ENCODE results near the gene EHD3. TPM values are rescaled to one million over a fixed set of nuclear protein-coding genes. Genes with fewer than 3 reads are reported as not detected.

The EHD3 gene
- total RNA-seq, 2 donors from 2014 or later: 35.8 to 61.6 TPM

- H3K4me1 ChIP-seq (ENCODE audit: control insufficient read depth in 1 of 2, low read depth in 2 of 2): peaks cover 20 to 36% of the 10 kb centered on the region in 2 donors
- no peak overlapping the region for H3K4me3 ChIP-seq
- no peak for TF ChIP-seq CTCF (IDR thresholded peaks at IDR 0.05)
- peak overlapping the region; percentile 67 to 79 for H3K27ac ChIP-seq
- DNase-seq (ENCODE audit: low spot score): no peak
- no peaks in the 10 kb centered on the region for H3K9me3 ChIP-seq
- H3K36me3 ChIP-seq: peaks cover 4% of the 10 kb centered on the region
- no peaks in the 10 kb centered on the region for H3K27me3 ChIP-seq (replicated peaks; ENCODE audit: insufficient read depth)
- ATAC-seq (ENCODE audit: insufficient number of reproducible peaks, low FRiP score, low read depth): no peak
Measured at GRCh38 chr2:31268344-31268743, 34.4 kb downstream of the EHD3 start.

- no peak for TF ChIP-seq CTCF (IDR thresholded peaks at IDR 0.05)
- Histone ChIP-seq H3K9me3 (no peaks in the 10 kb centered on the region), H3K4me3 (no peak overlapping the region), H3K27me3 (replicated peaks; ENCODE audit: insufficient read depth) (no peaks in the 10 kb centered on the region), H3K4me1 (ENCODE audit: control insufficient read depth in 1 of 2, low read depth in 2 of 2) (peaks cover 20 to 33% of the 10 kb centered on the region in 2 donors), H3K27ac (peak overlapping the region; percentile 67 to 79), H3K36me3 (peaks cover 4% of the 10 kb centered on the region)
- ATAC-seq (ENCODE audit: insufficient number of reproducible peaks, low FRiP score, low read depth) (peak; percentile 50), DNase-seq (ENCODE audit: low spot score) (no peak)
Measured at GRCh38 chr2:31269087-31269486, 35.1 kb downstream of the EHD3 start.

- peak overlapping the region; percentile 67 to 79 for H3K27ac ChIP-seq
- H3K36me3 ChIP-seq: peaks cover 4% of the 10 kb centered on the region
- peaks cover 20 to 33% of the 10 kb centered on the region in 2 donors for H3K4me1 ChIP-seq (ENCODE audit: control insufficient read depth in 1 of 2, low read depth in 2 of 2)
- DNase-seq (ENCODE audit: low spot score) (no peak), ATAC-seq (ENCODE audit: insufficient number of reproducible peaks, low FRiP score, low read depth) (no peak)
- H3K27me3 ChIP-seq (replicated peaks; ENCODE audit: insufficient read depth): no peaks in the 10 kb centered on the region
- TF ChIP-seq CTCF (IDR thresholded peaks at IDR 0.05): no peak
- no peaks in the 10 kb centered on the region for H3K9me3 ChIP-seq
- no peak overlapping the region for H3K4me3 ChIP-seq
Measured at GRCh38 chr2:31270131-31270530, 36.2 kb downstream of the EHD3 start.

- peak overlapping the region; percentile 32 to 58 for H3K27ac ChIP-seq
- H3K27me3 ChIP-seq (replicated peaks; ENCODE audit: insufficient read depth): no peaks in the 10 kb centered on the region
- H3K9me3 ChIP-seq: no peaks in the 10 kb centered on the region
- peaks cover 4% of the 10 kb centered on the region for H3K36me3 ChIP-seq
- no peak for ATAC-seq (ENCODE audit: insufficient number of reproducible peaks, low FRiP score, low read depth)
- H3K4me3 ChIP-seq: no peak overlapping the region
- peaks cover 20 to 33% of the 10 kb centered on the region in 2 donors for H3K4me1 ChIP-seq (ENCODE audit: control insufficient read depth in 1 of 2, low read depth in 2 of 2)
- DNase-seq (ENCODE audit: low spot score): no peak
- TF ChIP-seq CTCF (IDR thresholded peaks at IDR 0.05): no peak
Measured at GRCh38 chr2:31270822-31271231, 36.9 kb downstream of the EHD3 start.

- TF ChIP-seq CTCF (IDR thresholded peaks at IDR 0.05): no peak
- peaks cover 3% of the 10 kb centered on the region for H3K36me3 ChIP-seq
Measured at GRCh38 chr2:31271851-31272267, 37.9 kb downstream of the EHD3 start.

More at GRCh38 chr2:31271851-31272267, 37.9 kb downstream of the EHD3 start:
- no peak for DNase-seq (ENCODE audit: low spot score)
- Histone ChIP-seq H3K27ac (no peak overlapping the region), H3K27me3 (replicated peaks; ENCODE audit: insufficient read depth) (no peaks in the 10 kb centered on the region), H3K4me1 (ENCODE audit: control insufficient read depth in 1 of 2, low read depth in 2 of 2) (peaks cover 20 to 33% of the 10 kb centered on the region in 2 donors), H3K4me3 (no peak overlapping the region), H3K9me3 (no peaks in the 10 kb centered on the region)
- no peak for ATAC-seq (ENCODE audit: insufficient number of reproducible peaks, low FRiP score, low read depth)
